ENCODE measurements around the gene RTN4RL1. TPM values are rescaled to one million over a fixed set of nuclear protein-coding genes. Genes with fewer than 3 reads are reported as not detected.

The RTN4RL1 gene
- total RNA-seq, 1 donor from 2014 or later: 0.77 TPM

GRCh38 chr17:2070241-2071023 is 45.3 kb upstream of the RTN4RL1 start:
- H3K4me1 Mint-ChIP-seq (ENCODE audit: low read depth, unreplicated experiment): peaks cover 54% of the 10 kb centered on the region
- Histone ChIP-seq H4K20me1 (ENCODE audit: insufficient read depth, low read length) (no peaks in the 10 kb centered on the region), H2AFZ (ENCODE audit: low read depth, low read length) (no peak overlapping the region), H3K4me1 (ENCODE audit: insufficient read depth, low read length) (peaks cover 67% of the 10 kb centered on the region), H3K4me3 (ENCODE audit: insufficient read depth, low read depth, low read length) (no peak overlapping the region), H3K79me2 (ENCODE audit: insufficient read depth, low read length) (peaks cover 11% of the 10 kb centered on the region), H3K4me2 (ENCODE audit: low read length) (no peak overlapping the region), H3K27ac (ENCODE audit: low read depth, low read length) (peak overlapping the region; percentile 99), H3K9me3 (ENCODE audit: insufficient read depth, low read depth, low read length) (no peaks in the 10 kb centered on the region), H3K36me3 (ENCODE audit: insufficient read depth, low read length) (no peaks in the 10 kb centered on the region), H3K27me3 (ENCODE audit: insufficient read depth, low read length) (no peaks in the 10 kb centered on the region), H3K9ac (ENCODE audit: low read length) (peak overlapping the region; percentile 68)
- DNase-seq (ENCODE audit: low read depth) (no peak), FAIRE-seq (no peak)
- no peak overlapping the region for H3K4me3 Mint-ChIP-seq (ENCODE audit: unreplicated experiment)
- TF ChIP-seq EZH2 (IDR thresholded peaks at IDR 0.05; ENCODE audit: insufficient read depth, low read length) (no peak), CTCF (IDR thresholded peaks at IDR 0.05; ENCODE audit: insufficient read depth, low read depth, low read length) (no peak)
- peaks cover 32% of the 10 kb centered on the region for H3K36me3 Mint-ChIP-seq (ENCODE audit: low read depth, unreplicated experiment)
- no peaks in the 10 kb centered on the region for H3K9me3 Mint-ChIP-seq (ENCODE audit: unreplicated experiment)
- no peaks in the 10 kb centered on the region for H3K27me3 Mint-ChIP-seq (ENCODE audit: low read depth, unreplicated experiment)
- H3K27ac Mint-ChIP-seq (ENCODE audit: unreplicated experiment): peak overlapping the region; percentile 75

GRCh38 chr17:2068519-2069051 is 43.5 kb upstream of the RTN4RL1 start:
- Histone ChIP-seq H3K27ac (ENCODE audit: low read depth, low read length) (peak overlapping the region; percentile 99), H3K27me3 (ENCODE audit: insufficient read depth, low read length) (no peaks in the 10 kb centered on the region), H3K4me2 (ENCODE audit: low read length) (peak overlapping the region; percentile 52), H2AFZ (ENCODE audit: low read depth, low read length) (no peak overlapping the region), H3K9me3 (ENCODE audit: insufficient read depth, low read depth, low read length) (no peaks in the 10 kb centered on the region), H3K4me3 (ENCODE audit: insufficient read depth, low read depth, low read length) (no peak overlapping the region), H4K20me1 (ENCODE audit: insufficient read depth, low read length) (no peaks in the 10 kb centered on the region), H3K36me3 (ENCODE audit: insufficient read depth, low read length) (no peaks in the 10 kb centered on the region), H3K79me2 (ENCODE audit: insufficient read depth, low read length) (peaks cover 18% of the 10 kb centered on the region), H3K9ac (ENCODE audit: low read length) (peak overlapping the region; percentile 93), H3K4me1 (ENCODE audit: insufficient read depth, low read length) (peaks cover 83% of the 10 kb centered on the region)
- DNase-seq (ENCODE audit: low read depth) (peak; percentile 85), FAIRE-seq (peak; percentile 32)
- Mint-ChIP-seq H3K9me3 (ENCODE audit: unreplicated experiment) (no peaks in the 10 kb centered on the region), H3K27ac (ENCODE audit: unreplicated experiment) (peak overlapping the region; percentile 88), H3K4me1 (ENCODE audit: low read depth, unreplicated experiment) (peaks cover 63% of the 10 kb centered on the region), H3K36me3 (ENCODE audit: low read depth, unreplicated experiment) (peaks cover 36% of the 10 kb centered on the region), H3K27me3 (ENCODE audit: low read depth, unreplicated experiment) (no peaks in the 10 kb centered on the region), H3K4me3 (ENCODE audit: unreplicated experiment) (no peak overlapping the region)
- TF ChIP-seq CTCF (IDR thresholded peaks at IDR 0.05; ENCODE audit: insufficient read depth, low read depth, low read length) (no peak), EZH2 (IDR thresholded peaks at IDR 0.05; ENCODE audit: insufficient read depth, low read length) (no peak)

Data from astrocyte (in vitro differentiated cells and primary cell).